ENCODE measurements around the gene GTF3C1.

DNA sequence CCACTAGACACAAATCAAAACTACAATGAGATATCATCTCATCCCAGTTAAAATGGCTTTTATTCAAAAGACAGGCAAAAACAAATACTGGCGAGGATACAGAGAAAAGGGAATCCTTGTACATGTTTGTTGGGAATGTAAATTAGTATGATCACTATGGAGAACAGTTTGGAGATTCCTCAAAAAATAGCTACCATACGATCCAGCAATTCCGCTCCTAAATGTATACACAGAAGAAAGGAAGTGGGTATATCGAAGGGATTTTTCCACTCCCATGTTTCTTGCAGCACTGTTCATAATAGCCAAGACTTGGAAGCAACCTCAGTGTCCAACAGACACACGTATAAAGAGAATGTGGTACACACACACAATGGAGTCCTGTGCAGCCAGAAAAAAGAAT, 35.5 kb upstream of the GTF3C1 start:
- TF ChIP-seq, protein P1, sequence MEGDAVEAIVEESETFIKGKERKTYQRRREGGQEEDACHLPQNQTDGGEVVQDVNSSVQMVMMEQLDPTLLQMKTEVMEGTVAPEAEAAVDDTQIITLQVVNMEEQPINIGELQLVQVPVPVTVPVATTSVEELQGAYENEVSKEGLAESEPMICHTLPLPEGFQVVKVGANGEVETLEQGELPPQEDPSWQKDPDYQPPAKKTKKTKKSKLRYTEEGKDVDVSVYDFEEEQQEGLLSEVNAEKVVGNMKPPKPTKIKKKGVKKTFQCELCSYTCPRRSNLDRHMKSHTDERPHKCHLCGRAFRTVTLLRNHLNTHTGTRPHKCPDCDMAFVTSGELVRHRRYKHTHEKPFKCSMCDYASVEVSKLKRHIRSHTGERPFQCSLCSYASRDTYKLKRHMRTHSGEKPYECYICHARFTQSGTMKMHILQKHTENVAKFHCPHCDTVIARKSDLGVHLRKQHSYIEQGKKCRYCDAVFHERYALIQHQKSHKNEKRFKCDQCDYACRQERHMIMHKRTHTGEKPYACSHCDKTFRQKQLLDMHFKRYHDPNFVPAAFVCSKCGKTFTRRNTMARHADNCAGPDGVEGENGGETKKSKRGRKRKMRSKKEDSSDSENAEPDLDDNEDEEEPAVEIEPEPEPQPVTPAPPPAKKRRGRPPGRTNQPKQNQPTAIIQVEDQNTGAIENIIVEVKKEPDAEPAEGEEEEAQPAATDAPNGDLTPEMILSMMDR (IDR thresholded peaks at IDR 0.05; ENCODE audit: low read depth, low read length) = no peak
- no peak for TF ChIP-seq POLR2A (IDR thresholded peaks at IDR 0.05; ENCODE audit: extremely low read depth, insufficient read length)

Measured in NB4 (cell line).